Erythroblast (primary cell): Measurements from ENCODE around the gene PRDM2.

Source experiments
- GATA1 ChIP-seq: IDR thresholded peaks from 2 replicates; pipeline ENCODE4 v1.6.1; 2011; ENCODE audit warnings: low read depth, mild to moderate bottlenecking, control low read depth, low read length, moderate library complexity
- POLR2A ChIP-seq: IDR thresholded peaks from 2 replicates; pipeline ENCODE4 v1.6.1; 2011; ENCODE audit warnings: mild to moderate bottlenecking, low read length

GRCh38 chr1:13714851-13715250, 14.9 kb downstream of the PRDM2 start:
- TF ChIP-seq POLR2A: no peak
- no peak for TF ChIP-seq GATA1
